Measurements from ENCODE around the gene KCNK17. TPM values are rescaled to one million over a fixed set of nuclear protein-coding genes. Genes with fewer than 3 reads are reported as not detected.
"Not testable (repeated sequence)": the region's sequence is repeated elsewhere in the genome, so short reads cannot be mapped to it uniquely, and the experiment has no call there.

The KCNK17 gene
- total RNA-seq, 4 donors from 2014 or later, result 0.24 to 0.28 TPM; not detected in 2

- DNase-seq (ENCODE audit: low spot score) (no peak), ATAC-seq (ENCODE audit: low FRiP score) (peak; percentile 43)
- no peak for TF ChIP-seq CTCF (IDR thresholded peaks at IDR 0.05)
Observed at GRCh38 chr6:39296745-39297640, 17.2 kb downstream of the KCNK17 start.

DNA sequence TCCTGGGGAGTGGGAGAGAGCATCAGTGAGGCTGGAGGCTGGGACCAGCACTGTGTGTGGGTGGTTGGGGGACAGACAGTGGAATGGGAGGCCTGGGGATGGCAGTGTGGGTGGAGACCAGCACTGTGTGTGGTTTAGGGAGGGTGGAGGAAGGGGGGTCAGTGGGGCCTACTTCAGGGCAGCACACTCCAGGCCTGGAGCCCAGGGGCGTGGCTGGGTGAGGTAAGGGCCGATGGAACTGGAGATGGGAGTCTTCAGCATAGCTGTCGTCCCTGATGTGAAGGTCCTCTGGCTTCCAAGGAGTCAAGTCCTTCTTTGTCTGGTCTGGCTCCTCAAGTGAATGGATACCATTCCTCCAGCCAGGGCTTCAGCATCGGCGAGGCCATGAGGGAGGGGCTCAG, 18.6 kb downstream of the KCNK17 start:
- no peak for ATAC-seq (ENCODE audit: low FRiP score)
- TF ChIP-seq CTCF (IDR thresholded peaks at IDR 0.05), result no peak
- DNase-seq (ENCODE audit: low spot score), result no peak

DNA sequence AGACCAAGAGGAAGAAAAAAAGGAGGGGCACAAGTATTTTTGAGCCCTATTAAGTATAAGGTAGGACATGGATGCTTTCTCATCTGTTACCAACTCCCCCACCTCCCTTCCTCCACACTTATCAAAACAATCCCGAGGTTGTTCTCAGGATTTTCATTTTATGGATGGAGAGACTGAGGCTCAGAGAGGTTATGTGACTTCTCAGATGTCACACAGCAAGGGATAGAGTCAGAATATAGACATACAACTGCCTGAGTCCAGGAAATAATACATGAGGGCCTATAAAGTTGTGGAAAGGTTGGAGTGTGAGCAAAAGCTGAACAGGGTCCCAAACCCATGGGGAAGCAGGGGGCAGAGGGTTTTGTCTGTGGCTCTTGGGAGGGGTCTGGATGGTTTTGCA, 19.3 kb downstream of the KCNK17 start:
- TF ChIP-seq CTCF (IDR thresholded peaks at IDR 0.05), result no peak
- DNase-seq (ENCODE audit: low spot score) (no peak), ATAC-seq (ENCODE audit: low FRiP score) (no peak)

DNA sequence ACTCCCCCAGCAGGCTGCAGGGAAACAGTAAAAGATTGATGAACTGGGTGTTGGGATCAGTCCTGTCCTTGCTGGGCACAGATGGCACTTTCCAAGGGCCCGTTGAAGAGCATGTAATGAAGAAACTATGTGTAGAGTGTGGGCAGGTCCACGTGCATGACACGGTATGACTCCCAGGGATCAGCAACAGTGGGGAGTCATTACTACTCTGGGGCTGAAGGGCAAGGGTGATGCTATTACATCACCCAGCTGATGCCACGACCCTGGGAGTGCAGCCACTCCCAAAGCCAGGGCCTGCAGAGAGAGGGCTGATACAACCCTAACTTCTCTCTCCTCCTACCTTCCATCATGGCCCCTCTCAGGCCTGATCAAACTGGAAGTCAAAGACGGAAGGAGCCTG, 20.1 kb downstream of the KCNK17 start:
- DNase-seq (ENCODE audit: low spot score) (no peak), ATAC-seq (ENCODE audit: low FRiP score) (no peak)
- no peak for TF ChIP-seq CTCF (IDR thresholded peaks at IDR 0.05)

GRCh38 chr6:39292637-39293036, 21.6 kb downstream of the KCNK17 start:
- no peak for TF ChIP-seq CTCF (IDR thresholded peaks at IDR 0.05)
- ATAC-seq (ENCODE audit: low FRiP score), result no peak
- DNase-seq (ENCODE audit: low spot score), result no peak

DNA sequence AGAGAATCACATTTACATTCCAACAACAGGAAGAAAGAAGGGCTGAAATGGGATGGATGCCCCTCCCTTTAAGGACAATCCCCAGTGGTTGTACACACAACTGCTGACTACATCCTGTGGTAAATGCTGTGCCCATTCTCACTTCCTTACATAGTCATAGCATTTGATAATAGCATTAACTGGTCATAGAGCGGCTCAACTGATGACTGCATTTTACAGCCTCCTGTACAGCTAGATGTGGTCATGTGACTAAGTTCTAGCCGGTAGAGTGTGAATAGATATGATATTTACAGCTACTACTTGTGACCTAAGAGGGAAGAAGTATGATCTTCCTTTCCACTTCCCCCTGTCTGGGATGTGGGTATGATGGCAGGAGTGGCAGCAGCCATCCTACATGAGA, 24.7 kb downstream of the KCNK17 start:
- no peak for DNase-seq (ENCODE audit: low spot score)
- no peak for TF ChIP-seq CTCF (IDR thresholded peaks at IDR 0.05)
- ATAC-seq (ENCODE audit: low FRiP score), result no peak

- no peak for TF ChIP-seq CTCF (IDR thresholded peaks at IDR 0.05)
- no peak for ATAC-seq (ENCODE audit: low FRiP score)
- no peak for DNase-seq (ENCODE audit: low spot score)
Observed at GRCh38 chr6:39287601-39288000, 26.6 kb downstream of the KCNK17 start.

- not testable (repeated sequence) for DNase-seq (ENCODE audit: low spot score); ATAC-seq (ENCODE audit: low FRiP score)
Observed at GRCh38 chr6:39286596-39286995, 27.6 kb downstream of the KCNK17 start.
